Keratinocyte (primary cell): ENCODE data around the gene BRPF3. TPM values are rescaled to one million over a fixed set of nuclear protein-coding genes. Genes with fewer than 3 reads are reported as not detected.
A peak's percentile ranks its signal among the peaks of the same experiment; 100 is the strongest.

ENCODE experiments used
- DNase-seq: peaks from one replicate; pipeline ENCODE4 v3.0.0-alpha.2; 2011; ENCODE audit warnings: low read depth, missing footprints, low spot score
- FAIRE-seq: peaks from 2 replicates; lab custom pipeline; 2011; peaks lifted over from hg19 to GRCh38; lab: Jason Lieb, UNC
- H2AFZ ChIP-seq: 2 replicates; pipeline ENCODE4 v1.6.0; 2012; ENCODE audit warnings: low read length, control low read depth, inconsistent platforms; ENCODE audit not compliant: control insufficient read depth
- H3K27ac ChIP-seq: 2 replicates; pipeline ENCODE4 v1.5.1; 2011; ENCODE audit warnings: low read length; ENCODE audit not compliant: control insufficient read depth, insufficient read depth
- H3K27me3 ChIP-seq: 3 replicates; pipeline ENCODE4 v1.6.0; 2011; ENCODE audit warnings: low read length; ENCODE audit not compliant: control insufficient read depth, insufficient read depth; ENCODE audit errors: extremely low read depth
- H3K36me3 ChIP-seq, 2 experiments: 2 replicates in 1 of 2; 3 replicates in 1 of 2; pipeline ENCODE4 v1.5.1; 2011; ENCODE audit warnings: low read length in 2 of 2, mild to moderate bottlenecking in 1 of 2; ENCODE audit not compliant: control insufficient read depth in 2 of 2, insufficient read depth in 2 of 2; ENCODE audit errors: extremely low read depth in 1 of 2
- H3K4me1 ChIP-seq: 3 replicates; pipeline ENCODE4 v1.5.1; 2011; ENCODE audit warnings: low read length; ENCODE audit not compliant: control insufficient read depth, insufficient read depth; ENCODE audit errors: extremely low read depth
- H3K4me2 ChIP-seq: 3 replicates; pipeline ENCODE4 v1.6.0; 2011; ENCODE audit warnings: low read depth, low read length; ENCODE audit not compliant: control insufficient read depth, insufficient read depth; ENCODE audit errors: extremely low read depth
- H3K4me3 ChIP-seq, 3 experiments: fragments of 200-600 bp in 1 of 3; sonication (generic) in 1 of 3; 2 replicates in 2 of 3; 3 replicates in 1 of 3; pipeline ENCODE4 v1.5.1; 2011 to 2016; ENCODE audit warnings: low read length in 3 of 3, mild to moderate bottlenecking in 3 of 3, control low read depth in 2 of 3, inconsistent platforms in 1 of 3, low read depth in 1 of 3, mixed read lengths in 1 of 3, mixed run types in 1 of 3, moderate library complexity in 1 of 3; ENCODE audit not compliant: control insufficient read depth in 2 of 3, insufficient read depth in 2 of 3; ENCODE audit errors: extremely low read depth in 1 of 3
- H3K79me2 ChIP-seq: 2 replicates; pipeline ENCODE4 v1.6.0; 2012; ENCODE audit warnings: low read length; ENCODE audit not compliant: control insufficient read depth, insufficient read depth
- H3K9ac ChIP-seq: 3 replicates; pipeline ENCODE4 v1.6.0; 2011; ENCODE audit warnings: low read length; ENCODE audit not compliant: control insufficient read depth, insufficient read depth; ENCODE audit errors: extremely low read depth
- H3K9me1 ChIP-seq: 3 replicates; pipeline ENCODE4 v1.6.0; 2011; ENCODE audit warnings: low read length; ENCODE audit not compliant: control insufficient read depth, insufficient read depth; ENCODE audit errors: extremely low read depth
- H3K9me3 ChIP-seq: 2 replicates; pipeline ENCODE4 v1.5.1; 2012; ENCODE audit warnings: low read depth, low read length; ENCODE audit not compliant: control insufficient read depth
- H4K20me1 ChIP-seq: 3 replicates; pipeline ENCODE4 v1.6.0; 2011; ENCODE audit warnings: low read length; ENCODE audit not compliant: control insufficient read depth, insufficient read depth; ENCODE audit errors: extremely low read depth
- CTCF ChIP-seq, 3 experiments: IDR thresholded peaks in 1 of 3; conservative IDR thresholded peaks in 1 of 3; optimal IDR thresholded peaks in 1 of 3; 2 replicates in 2 of 3; 3 replicates in 1 of 3; pipeline versions ENCODE3 to v1.5.1; 2011; ENCODE audit warnings: low read length in 3 of 3, mild to moderate bottlenecking in 3 of 3, moderate library complexity in 2 of 3, control low read depth in 1 of 3, inconsistent platforms in 1 of 3; ENCODE audit not compliant: insufficient read depth in 2 of 3; ENCODE audit errors: extremely low read depth in 1 of 3
- EZH2 ChIP-seq: IDR thresholded peaks from one replicate; pipeline ENCODE4 v1.6.1; 2012; ENCODE audit warnings: inconsistent platforms, mild to moderate bottlenecking, low read length, moderate library complexity
- dilution Hi-C: fragments of 300-500 bp; cut with MboI; formaldehyde crosslinking; loops from one replicate; pipeline ENCODE4 v1.7.0; 2020; ENCODE audit warnings: low sequenced_read_pairs; ENCODE audit not compliant: extremely low pct_ligation_motif_present
- polyA plus RNA-seq, 5 experiments: library from polyadenylated mRNA; depleted of rRNA in 3 of 5; stranded (reverse) in 3 of 5; stranded (forward) in 1 of 5; unstranded in 1 of 5; fragments of >200 nt; gene quantifications; 1 replicate in 1 of 5; 2 replicates in 3 of 5; 3 replicates in 1 of 5; pipeline versions ENCODE4 v1.2.1 to v1.2.3, GENCODE V29; 2011 to 2012; ENCODE audit warnings: missing spikeins in 2 of 5, low read depth in 1 of 5, low replicate concordance in 1 of 5

Gene BRPF3
- polyA plus RNA-seq, 1 donor (not counting 4 experiments of a cell fraction or from before 2014, with no cell fraction given), result 4.8 TPM

DNA sequence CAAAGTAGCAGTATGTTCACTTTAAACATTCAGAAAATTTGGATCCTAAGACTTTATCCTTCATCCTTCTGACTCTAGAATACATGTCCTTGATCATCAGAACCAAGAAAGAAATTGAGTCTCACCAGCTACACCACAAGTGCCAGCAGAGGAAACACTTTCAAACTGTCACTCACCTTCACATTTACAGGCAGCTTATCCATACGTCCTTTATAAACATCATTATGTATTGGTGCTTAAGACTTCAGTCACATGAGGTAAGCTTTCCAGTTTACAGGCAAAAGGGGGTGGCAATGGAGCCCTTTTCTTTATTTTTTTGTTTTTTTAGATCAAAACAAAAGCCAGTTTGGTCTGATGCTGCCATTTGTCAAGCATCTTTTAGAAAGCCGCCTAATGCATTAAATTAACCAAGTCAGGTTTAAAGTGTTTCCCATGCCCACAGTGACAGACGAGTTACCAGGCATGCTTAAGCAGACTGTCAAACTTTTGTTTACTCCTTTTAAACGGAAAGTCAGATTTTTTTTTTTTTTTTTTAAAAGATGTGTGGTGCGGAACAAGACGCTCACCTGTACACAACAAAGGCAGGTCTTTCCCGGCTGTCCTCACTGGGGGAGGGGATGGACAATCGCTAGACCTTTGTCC lies 952 bp upstream of the BRPF3 start:
- Histone ChIP-seq H3K4me1 (peaks cover 8% of the 10 kb centered on the region), H3K27ac (no peak overlapping the region), H3K4me2 (peak overlapping the region; percentile 93), H3K9me1 (no peaks in the 10 kb centered on the region), H3K36me3 (no peaks in the 10 kb centered on the region), H3K9ac (peak overlapping the region; percentile 71), H3K9me3 (no peaks in the 10 kb centered on the region), H3K27me3 (no peaks in the 10 kb centered on the region), H4K20me1 (no peaks in the 10 kb centered on the region), H2AFZ (peak overlapping the region; percentile 93), H3K4me3 (peak overlapping the region; percentile 72 to 87 (median 77)), H3K79me2 (peaks cover 5% of the 10 kb centered on the region)
- FAIRE-seq (no peak), DNase-seq (no peak)
- no peak for TF ChIP-seq EZH2
- no peak for TF ChIP-seq CTCF (optimal IDR thresholded peaks at IDR 0.05 in 1 of 3, IDR thresholded peaks at IDR 0.05 in 1 of 3, conservative IDR thresholded peaks at IDR 0.05 in 1 of 3; ENCODE audit: extremely low read depth in 1 of 3, insufficient read depth in 2 of 3, low read length in 3 of 3)
- dilution Hi-C loops, result no loop called here

DNA sequence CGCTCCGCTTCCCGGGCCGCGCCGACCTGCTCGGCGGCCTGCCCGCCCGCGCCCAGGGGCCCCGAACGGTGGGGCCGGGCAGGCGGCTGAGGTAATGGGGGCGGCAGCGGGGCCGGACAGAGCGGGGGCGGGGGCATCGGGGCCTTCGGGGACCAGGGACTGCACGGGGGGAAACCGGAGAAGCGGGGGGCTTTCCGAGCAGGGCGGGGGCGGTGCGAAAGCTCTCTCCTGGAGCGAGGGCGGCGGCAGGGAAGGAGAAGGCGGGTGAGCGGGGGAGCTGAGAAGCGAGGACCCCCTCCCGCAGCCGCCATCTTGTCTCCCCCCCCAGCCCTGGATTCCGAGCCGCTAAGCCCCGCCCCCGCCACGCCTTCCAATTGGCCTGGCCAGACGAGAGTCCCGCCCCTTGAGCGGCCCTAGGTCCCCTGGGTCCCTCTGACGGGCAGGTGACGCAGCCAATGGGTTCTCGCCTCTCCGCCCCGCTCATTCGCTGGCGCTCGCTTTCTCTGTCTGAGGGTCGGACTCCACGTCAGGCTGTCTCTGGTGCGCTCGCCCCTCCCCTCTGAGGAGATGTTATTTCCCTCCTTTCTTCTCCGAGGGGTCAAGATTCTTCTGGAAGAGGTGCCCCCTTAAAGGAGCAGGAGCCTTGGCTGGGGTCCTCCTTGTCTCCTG lies 470 bp downstream of the BRPF3 start:
- peaks cover 5% of the 10 kb centered on the region for H3K79me2 ChIP-seq
- peak overlapping the region; percentile 72 to 88 (median 87) for H3K4me3 ChIP-seq
- no peak for TF ChIP-seq EZH2
- TF ChIP-seq CTCF (optimal IDR thresholded peaks at IDR 0.05 in 1 of 3, IDR thresholded peaks at IDR 0.05 in 1 of 3, conservative IDR thresholded peaks at IDR 0.05 in 1 of 3; ENCODE audit: extremely low read depth in 1 of 3, insufficient read depth in 2 of 3, low read length in 3 of 3), result no peak
- H3K36me3 ChIP-seq, result peaks cover 3 to 6% of the 10 kb centered on the region in 2 experiments
- FAIRE-seq, result peak; percentile 36
- H3K9me1 ChIP-seq, result no peaks in the 10 kb centered on the region
- dilution Hi-C loops, result no loop called here
- peaks cover 8% of the 10 kb centered on the region for H3K4me1 ChIP-seq
- H2AFZ ChIP-seq, result peak overlapping the region; percentile 76
- peak; percentile 79 for DNase-seq
- no peaks in the 10 kb centered on the region for H3K27me3 ChIP-seq
- H4K20me1 ChIP-seq, result no peaks in the 10 kb centered on the region
- peak overlapping the region; percentile 43 for H3K27ac ChIP-seq
- H3K9me3 ChIP-seq, result no peaks in the 10 kb centered on the region
- H3K4me2 ChIP-seq, result peak overlapping the region; percentile 77
- H3K9ac ChIP-seq, result peak overlapping the region; percentile 71
